NCI-H1105 treated with DMSO at 0.1 percent for 48 hours (cell line): ENCODE data around the gene C19orf81.

Source experiments
- DNase-seq: peaks from one replicate; lab custom pipeline; 2025; lab: John Stamatoyannopoulos, UW

C19orf81 gene

DNA sequence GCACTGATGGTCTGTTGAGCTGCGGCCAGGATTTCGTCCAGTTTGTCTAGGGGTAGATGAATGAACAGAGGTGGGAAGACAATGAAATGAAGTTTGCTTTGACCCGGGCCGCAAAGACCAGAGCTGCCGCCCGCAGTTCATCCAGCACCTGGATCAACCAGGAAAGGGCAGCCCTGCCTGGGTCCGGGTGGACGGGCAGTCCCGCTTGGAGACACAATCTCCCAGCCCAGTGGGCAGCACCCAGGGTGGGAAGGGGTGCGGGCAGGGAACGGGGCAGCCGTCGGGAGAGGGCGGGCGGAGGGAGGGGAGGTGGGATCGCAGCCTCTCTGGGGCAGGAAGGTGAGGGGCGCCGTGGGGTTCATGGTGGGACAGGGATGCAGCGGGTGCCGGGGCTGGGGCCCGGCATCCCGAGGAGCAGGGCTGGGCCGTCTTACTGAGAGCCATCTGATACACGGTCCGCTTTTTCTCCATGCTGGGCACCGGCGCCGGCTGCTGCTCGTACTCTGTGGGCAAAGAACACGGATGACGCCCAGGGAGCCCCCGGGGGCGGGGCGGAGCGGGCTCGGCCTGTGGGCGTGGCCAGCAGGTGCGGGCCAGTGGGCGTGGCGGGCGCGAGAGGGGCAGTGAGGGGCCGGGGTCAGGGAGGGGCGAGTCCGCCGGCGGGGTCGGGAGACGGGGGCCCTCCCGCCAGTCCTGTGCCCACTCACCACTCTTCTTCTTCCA, 37.2 kb downstream of the C19orf81 start:
- no peak for DNase-seq

DNA sequence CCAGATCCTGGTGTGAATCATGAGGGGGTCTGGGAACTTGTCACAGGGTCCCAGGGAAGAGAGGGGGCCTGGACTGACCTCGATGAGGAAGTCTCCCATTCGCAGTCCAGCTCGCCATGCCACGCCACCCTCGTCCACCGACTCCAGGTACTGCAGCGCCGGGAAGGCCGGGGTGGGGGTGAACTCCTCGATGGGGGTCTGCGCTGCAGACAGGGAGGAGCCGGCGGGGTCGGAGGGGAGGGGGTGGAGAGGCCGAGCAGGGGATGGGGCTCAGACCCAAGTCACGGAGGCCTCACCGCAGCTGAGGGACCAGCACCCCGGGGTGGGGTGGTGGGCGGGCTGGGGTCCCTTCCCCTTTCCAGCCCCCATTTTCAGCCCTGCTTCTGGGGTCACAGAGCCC, 39.5 kb downstream of the C19orf81 start:
- no peak for DNase-seq

- DNase-seq: no peak
Measured at GRCh38 chr19:50690439-50690838, 41.2 kb downstream of the C19orf81 start.

GRCh38 chr19:50693064-50693975, 44.1 kb downstream of the C19orf81 start:
- DNase-seq: no peak

DNA sequence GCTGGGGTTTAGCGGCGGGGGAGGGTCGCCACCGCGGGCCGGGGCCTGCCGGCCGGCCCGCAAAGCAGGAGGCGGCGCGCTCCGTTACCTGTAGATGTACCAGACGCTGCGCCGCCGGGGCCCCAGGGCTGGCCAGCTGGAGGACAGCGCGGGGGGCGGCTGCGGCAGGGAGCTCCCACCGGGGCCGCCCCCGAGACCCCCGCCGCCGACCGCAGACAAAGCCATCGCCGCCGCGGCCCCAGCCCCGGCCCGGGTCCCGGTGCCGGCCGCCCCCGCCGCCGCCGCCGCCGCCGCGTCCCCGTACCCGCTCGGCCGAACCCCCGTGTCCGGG, 45.5 kb downstream of the C19orf81 start:
- no peak for DNase-seq

DNA sequence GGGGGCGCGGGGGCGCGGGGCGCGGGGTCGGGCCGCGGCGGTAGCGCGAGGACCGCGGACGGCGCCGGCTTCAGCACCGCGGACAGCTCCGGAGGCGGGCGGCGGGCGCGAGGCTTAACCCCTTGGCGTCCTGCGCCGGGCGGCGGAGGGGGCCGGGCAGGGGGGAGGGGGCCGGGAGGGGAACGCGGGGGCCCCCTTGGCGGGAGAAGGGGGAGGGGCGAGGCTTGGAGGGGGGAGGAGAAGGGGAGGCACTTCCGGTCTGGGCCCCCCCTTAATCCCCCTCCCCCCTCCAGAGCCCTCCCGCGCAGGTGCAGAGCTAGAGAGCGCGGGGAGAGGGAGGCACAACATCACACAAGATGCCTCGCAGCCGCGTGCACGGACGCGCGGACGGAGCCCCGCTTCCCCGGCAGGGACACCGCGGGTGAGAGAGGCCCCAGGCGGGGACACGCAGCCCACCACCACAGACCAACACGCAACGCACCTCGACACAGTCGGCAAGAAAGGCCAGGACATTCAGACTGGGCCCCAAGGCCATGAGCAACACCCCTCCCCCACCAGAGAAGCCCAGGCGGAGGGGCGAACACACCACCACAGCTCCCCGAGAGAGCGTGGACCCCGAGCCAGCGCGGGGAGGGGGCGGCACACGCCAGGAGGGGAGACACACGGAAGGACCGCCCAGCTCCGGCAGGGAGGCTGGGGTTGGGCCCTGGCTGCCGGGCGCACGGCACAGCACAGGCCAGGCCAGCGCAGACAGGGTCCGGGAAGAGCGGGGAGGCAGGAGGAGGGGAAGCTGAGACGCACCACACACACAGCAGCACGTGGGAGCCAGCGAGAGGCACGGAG, 46.2 kb downstream of the C19orf81 start:
- peak; percentile 56 for DNase-seq

DNA sequence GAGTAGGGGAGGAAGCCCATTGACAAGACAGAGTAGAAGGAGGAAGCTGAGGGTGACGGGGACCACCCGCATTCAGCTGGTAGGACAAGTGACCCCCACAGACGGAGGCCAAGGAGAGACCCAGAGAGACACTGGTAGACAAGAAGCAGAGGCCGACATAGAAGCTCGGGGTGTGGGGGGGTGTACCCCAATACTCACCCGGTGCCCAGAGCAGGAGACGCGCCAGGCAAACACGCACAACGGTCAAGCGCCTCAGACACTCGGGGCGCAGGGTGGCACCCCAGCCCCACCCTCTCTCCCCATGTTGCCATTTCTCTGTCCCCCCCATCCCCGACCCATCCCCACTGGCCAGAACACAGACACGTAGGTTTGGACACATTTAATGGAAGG, 46.8 kb downstream of the C19orf81 start:
- DNase-seq: no peak

DNA sequence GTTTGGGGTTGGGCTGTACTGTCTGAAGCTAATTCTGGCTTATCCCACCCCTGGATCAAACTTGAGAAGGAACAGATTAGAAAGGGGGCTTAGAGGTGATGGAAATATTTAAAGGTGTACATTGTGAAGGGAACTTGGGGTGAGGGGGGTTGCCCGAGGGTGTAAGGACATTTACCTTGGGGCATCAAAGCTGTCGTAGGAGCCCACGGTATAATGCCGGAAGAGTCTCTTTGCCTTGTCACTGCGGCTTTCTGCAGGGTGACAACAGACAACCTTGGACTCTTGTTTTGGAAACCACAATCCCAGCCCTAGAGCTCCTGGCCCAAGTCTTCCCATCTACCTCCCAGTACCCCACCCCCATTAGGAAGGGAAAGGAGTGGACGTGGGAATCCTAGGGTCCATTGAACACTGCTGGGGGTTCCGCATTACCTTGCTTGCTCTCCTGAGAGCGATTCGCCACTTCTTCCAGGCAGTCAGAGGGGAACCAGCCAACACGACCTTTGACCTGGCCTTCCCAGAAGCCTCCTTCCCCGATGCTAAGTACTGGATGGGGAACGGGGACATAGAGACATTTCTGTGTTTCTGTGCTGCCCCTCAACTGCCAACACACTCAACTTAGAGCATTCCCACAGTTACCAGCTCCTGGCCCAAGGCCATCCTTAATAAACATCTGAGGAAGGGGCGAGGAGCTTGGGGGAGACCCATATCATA, 48.3 kb downstream of the C19orf81 start:
- DNase-seq: no peak

DNA sequence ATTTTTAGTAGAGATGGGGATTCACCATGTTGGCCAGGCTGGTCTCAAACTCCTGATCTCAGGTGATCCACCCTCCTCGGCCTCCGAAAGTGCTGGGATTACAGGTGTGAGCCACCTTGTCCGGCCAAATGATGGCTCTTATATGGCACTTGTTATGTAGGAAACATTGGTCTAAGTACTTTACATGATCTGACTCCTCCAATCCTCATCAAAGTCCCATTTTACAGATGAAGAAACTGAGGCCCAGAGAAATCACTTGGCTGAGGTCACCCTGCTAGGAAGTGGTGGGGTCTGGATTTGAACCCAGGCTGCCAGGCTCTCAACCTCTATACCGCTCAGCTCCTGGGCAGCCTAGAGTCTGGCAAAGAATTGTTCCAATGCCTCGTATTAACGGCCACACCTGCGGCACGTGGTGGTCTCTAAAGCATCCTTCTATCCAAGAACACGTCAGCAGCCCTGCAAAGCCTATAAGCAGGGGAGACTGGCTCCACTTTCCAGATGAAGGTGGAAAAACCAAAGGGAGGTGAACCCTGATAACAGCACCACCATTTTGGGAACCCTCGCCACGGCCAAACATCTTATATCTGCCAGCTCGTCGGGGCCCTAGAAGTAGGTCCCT, 52.2 kb downstream of the C19orf81 start:
- DNase-seq: no peak

GRCh38 chr19:50702158-50702870, 53.1 kb downstream of the C19orf81 start:
- DNase-seq: no peak

- no peak for DNase-seq
Measured at GRCh38 chr19:50702871-50703829, 53.9 kb downstream of the C19orf81 start.

- DNase-seq: peak; percentile 17
Measured at GRCh38 chr19:50703915-50704796, 54.9 kb downstream of the C19orf81 start.

DNA sequence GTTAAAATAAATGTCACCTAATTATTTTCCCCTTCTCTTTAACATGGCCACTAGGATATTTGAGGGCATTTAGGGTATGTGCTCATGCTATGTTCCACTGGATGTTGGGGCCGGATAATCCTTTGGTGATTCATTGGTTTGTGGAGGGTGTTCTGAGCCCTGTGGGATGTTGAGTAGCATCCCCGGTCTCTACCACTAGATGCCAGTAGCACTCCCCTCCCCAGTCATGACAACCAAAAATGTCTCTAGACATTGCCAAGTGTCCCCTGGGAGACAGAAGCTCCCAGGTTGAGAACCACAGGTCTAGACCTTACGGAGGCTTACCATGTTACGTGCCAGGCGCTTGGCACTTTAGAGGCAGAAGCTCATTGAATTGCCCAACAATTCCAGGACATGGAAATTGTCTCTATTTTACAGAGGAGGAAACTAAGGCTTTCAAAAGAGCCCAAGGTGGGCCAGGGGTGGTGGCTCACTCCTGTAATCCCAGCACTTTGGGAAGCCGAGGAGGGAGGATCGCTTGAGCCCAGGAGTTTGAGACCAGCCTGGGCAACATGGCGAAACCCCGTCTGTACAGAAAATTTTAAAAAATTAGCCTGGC, 56.3 kb downstream of the C19orf81 start:
- DNase-seq: peak; percentile 20

DNA sequence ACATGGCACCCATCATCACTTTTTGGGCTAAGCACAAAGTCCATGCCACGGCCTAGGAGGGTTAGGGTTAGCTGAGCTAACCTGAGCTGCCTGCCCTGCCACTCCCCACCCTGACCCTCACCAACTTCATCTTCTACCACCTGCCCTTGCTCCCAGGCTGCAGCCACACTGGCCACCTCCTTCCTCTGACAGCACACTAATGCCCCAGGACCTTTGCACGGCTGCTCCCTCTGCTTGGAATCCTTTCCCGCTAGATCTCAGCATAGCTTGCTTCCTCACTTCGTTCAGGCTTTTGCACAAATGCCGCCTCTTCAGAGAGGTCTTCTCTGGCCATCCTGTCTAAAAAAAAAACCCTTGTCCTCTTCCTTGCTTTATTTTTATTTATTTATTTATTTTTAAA, 57.1 kb downstream of the C19orf81 start:
- DNase-seq: no peak

DNA sequence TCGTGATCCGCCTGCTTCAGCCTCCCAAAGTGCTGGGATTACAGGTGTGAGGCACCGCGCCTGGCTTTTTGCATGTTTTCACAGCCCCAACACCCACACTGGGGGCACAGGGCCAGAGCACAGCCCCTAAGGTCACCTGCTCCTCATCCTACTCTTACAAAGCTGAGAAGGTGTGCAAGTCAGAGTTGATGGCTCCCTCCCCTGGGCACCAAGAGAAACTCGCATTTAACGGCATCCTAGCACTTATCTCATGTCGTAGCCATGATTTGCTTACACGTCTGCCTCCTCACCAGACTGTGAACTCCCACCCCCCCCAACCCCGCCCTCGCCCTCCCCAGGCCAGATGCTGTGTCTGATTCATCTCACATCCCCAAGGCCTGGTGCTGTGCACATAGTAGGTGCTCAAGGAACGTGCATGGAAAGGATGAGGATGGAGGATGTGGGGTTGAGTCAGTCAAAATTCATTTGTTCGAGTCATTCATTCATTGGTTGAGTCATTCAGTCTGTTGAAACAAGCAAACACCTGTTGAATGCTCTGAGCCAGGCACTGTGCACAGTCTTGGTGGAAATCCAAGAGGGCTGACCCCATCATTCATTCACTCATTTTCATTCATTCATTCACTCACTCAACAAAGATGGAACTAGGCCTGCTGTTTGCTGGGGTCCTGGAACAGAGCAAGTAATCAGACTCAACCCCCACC, 59.1 kb downstream of the C19orf81 start:
- DNase-seq: no peak
